WTC11 (cell line): Measurements from ENCODE around the gene ANXA9. TPM values are rescaled to one million over a fixed set of nuclear protein-coding genes. Genes with fewer than 3 reads are reported as not detected.

Source experiments
- ATAC-seq: fragments of 200-7000 bp; cut with Tn5 transposase; 2 replicates; pipeline ENCODE4 v1.10.0; 2021; ENCODE audit warnings: mild to moderate bottlenecking, moderate library complexity
- CTCF ChIA-PET: fragments of 300-600 bp; sonication (Branson Sonifier 250); formaldehyde crosslinking; loops from one replicate; lab custom pipeline; 2021; ENCODE audit warnings: antibody characterized with exemption; lab: Charles Lee
- POLR2A ChIA-PET: fragments of 350-600 bp; sonication (Branson Sonifier 250); formaldehyde crosslinking; loops from one replicate; lab custom pipeline; 2021; ENCODE audit warnings: antibody characterized with exemption; lab: Charles Lee
- DNase-seq: peaks from one replicate; pipeline ENCODE4 v3.0.0; 2021; ENCODE audit warnings: low spot score
- H3K27ac Mint-ChIP-seq: 2 replicates; pipeline ENCODE4 v1.8.0; 2021; ENCODE audit warnings: mixed read lengths
- H3K27me3 Mint-ChIP-seq: 2 replicates; pipeline ENCODE4 v1.8.0; 2021; ENCODE audit warnings: low read depth, mild to moderate bottlenecking, moderate library complexity, mixed read lengths
- H3K36me3 Mint-ChIP-seq: 2 replicates; pipeline ENCODE4 v1.8.0; 2021; ENCODE audit warnings: mixed read lengths
- H3K4me1 Mint-ChIP-seq: 2 replicates; pipeline ENCODE4 v1.8.0; 2022; ENCODE audit warnings: mixed read lengths
- H3K4me3 Mint-ChIP-seq: 2 replicates; pipeline ENCODE4 v1.8.0; 2021; ENCODE audit warnings: mild to moderate bottlenecking, moderate library complexity, mixed read lengths
- H3K9me3 Mint-ChIP-seq: 2 replicates; pipeline ENCODE4 v1.8.0; 2021; ENCODE audit warnings: mixed read lengths
- ETV6 ChIP-seq: sonication (generic); formaldehyde crosslinking; IDR thresholded peaks from 2 replicates; pipeline ENCODE4 v1.8.1; 2022; ENCODE audit warnings: mild to moderate bottlenecking, missing genetic modification reagents
- GABPB1 ChIP-seq: sonication (generic); formaldehyde crosslinking; IDR thresholded peaks from 2 replicates; pipeline ENCODE4 v1.8.1; 2023; ENCODE audit warnings: mild to moderate bottlenecking, missing genetic modification reagents
- NR2C2 ChIP-seq: sonication (generic); formaldehyde crosslinking; IDR thresholded peaks from 2 replicates; pipeline ENCODE4 v1.8.0; 2022; ENCODE audit warnings: mild to moderate bottlenecking, missing genetic modification reagents
- TEAD1 ChIP-seq: sonication (generic); formaldehyde crosslinking; IDR thresholded peaks from 2 replicates; pipeline ENCODE4 v1.8.0; 2022; ENCODE audit warnings: mild to moderate bottlenecking, missing genetic modification reagents
- ZNF396 ChIP-seq: fragments of 250-450 bp; sonication (Bioruptor Pico); IDR thresholded peaks from 2 replicates; pipeline ENCODE4 v1.8.0; 2021; ENCODE audit warnings: mild to moderate bottlenecking, moderate library complexity, borderline replicate concordance
- ZNF423 ChIP-seq: fragments of 250-450 bp; sonication (Bioruptor Pico); IDR thresholded peaks from 2 replicates; pipeline ENCODE4 v2.1.2; 2022; ENCODE audit warnings: mild to moderate bottlenecking, moderate library complexity
- total RNA-seq: library from RNA; stranded (reverse); gene quantifications from 3 replicates; pipeline ENCODE4 v1.2.3, GENCODE V29; 2021
- TF ChIP-seq, protein P1 (sequence below): sonication (generic); formaldehyde crosslinking; IDR thresholded peaks from 2 replicates; pipeline ENCODE4 v1.8.1; 2022; ENCODE audit warnings: low read depth, missing genetic modification reagents, borderline replicate concordance
- TF ChIP-seq, protein P2 (sequence below): sonication (generic); formaldehyde crosslinking; IDR thresholded peaks from 2 replicates; pipeline ENCODE4 v1.8.0; 2022; ENCODE audit warnings: mild to moderate bottlenecking, missing genetic modification reagents
- TF ChIP-seq, protein P3 (sequence below): sonication (generic); formaldehyde crosslinking; IDR thresholded peaks from 2 replicates; pipeline ENCODE4 v1.8.1; 2022; ENCODE audit warnings: mild to moderate bottlenecking, moderate library complexity, missing genetic modification reagents

Gene ANXA9
- total RNA-seq, 1 experiment from 2014 or later = 1.6 TPM

- TF ChIP-seq, protein P1, sequence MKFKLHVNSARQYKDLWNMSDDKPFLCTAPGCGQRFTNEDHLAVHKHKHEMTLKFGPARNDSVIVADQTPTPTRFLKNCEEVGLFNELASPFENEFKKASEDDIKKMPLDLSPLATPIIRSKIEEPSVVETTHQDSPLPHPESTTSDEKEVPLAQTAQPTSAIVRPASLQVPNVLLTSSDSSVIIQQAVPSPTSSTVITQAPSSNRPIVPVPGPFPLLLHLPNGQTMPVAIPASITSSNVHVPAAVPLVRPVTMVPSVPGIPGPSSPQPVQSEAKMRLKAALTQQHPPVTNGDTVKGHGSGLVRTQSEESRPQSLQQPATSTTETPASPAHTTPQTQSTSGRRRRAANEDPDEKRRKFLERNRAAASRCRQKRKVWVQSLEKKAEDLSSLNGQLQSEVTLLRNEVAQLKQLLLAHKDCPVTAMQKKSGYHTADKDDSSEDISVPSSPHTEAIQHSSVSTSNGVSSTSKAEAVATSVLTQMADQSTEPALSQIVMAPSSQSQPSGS (CRISPR knock-in tag) = no peak
Measured at GRCh38 chr1:150969626-150970025, 12.5 kb upstream of the ANXA9 start (continued).

DNA sequence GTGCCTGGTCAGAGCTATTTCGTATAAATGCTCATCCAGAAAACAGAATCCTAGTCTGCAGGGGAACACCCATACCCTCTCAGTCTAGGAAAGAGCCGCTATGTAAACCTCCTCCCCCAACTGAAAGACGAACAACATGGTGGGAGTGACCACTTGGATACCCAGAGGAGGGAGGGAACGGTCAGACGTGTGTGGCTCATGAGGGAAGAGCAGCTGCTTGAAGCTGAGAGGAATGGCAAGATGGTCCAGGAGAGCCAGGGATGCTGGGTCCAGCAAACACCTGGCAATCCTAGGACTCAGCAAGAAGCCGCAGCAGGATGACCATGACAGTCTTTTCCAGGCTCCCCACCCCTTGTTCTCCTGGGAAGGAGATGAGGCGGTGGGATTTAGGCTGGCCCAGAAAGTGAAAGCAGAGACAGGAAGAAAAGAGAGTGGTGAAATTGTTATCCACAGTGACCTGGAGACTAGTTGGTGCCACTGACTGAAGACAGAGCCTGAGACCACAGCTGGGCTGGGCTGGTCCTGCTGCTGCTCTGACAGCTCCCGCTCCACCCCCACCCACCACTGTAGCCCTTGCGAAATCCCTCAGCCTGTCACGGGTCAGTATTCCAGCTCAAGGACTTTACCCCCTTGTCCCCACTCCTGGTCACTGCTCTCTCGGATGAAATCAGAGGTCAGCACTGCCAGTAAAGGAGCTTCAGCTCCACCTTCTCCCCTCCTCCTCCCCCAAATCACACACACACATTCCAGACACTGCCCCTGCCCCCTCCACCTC, 11.1 kb upstream of the ANXA9 start:
- ATAC-seq = no peak
- H3K4me3 Mint-ChIP-seq = peak overlapping the region; percentile 74
- ChIA-PET POLR2A (interaction anchor here (0.7 to 1.0 kb wide), 2 partner anchors 35 to 341 kb away, joined by 4 to 6 read pairs; partner anchors contain the start of genes ENSA and MINDY1), CTCF (interaction anchor here (0.5 to 1.5 kb wide), 7 partner anchors 9 to 79 kb away, joined by 3 to 16 read pairs (median 3); partner anchors contain the start of genes ANXA9 and MINDY1)
- TF ChIP-seq GABPB1 (CRISPR knock-in tag) (peak; percentile 74), ETV6 (CRISPR knock-in tag) (no peak)
- peaks cover 30% of the 10 kb centered on the region for H3K36me3 Mint-ChIP-seq
- H3K4me1 Mint-ChIP-seq = peaks cover 44% of the 10 kb centered on the region
- no peak for DNase-seq
- H3K27ac Mint-ChIP-seq = peak overlapping the region; percentile 93
- no peaks in the 10 kb centered on the region for H3K27me3 Mint-ChIP-seq
- H3K9me3 Mint-ChIP-seq = no peaks in the 10 kb centered on the region

GRCh38 chr1:150971583-150972416, 10.3 kb upstream of the ANXA9 start:
- Mint-ChIP-seq H3K27ac (peak overlapping the region; percentile 93), H3K4me1 (peaks cover 52% of the 10 kb centered on the region), H3K4me3 (peak overlapping the region; percentile 74)
- 0 out of 2 replicates have a peak, but pooled peaks have one; percentile 69 for TF ChIP-seq TEAD1 (CRISPR knock-in tag)
- TF ChIP-seq ZNF423 (CRISPR knock-in tag) = peak; percentile 82; the same call in 1 of the 2 replicates
- no peak for TF ChIP-seq ZNF396 (CRISPR knock-in tag)
- TF ChIP-seq, all 79 proteins: peak for 2
- CTCF ChIA-PET = interaction anchor here (0.5 to 1.5 kb wide), 6 partner anchors 9 to 80 kb away, joined by 3 to 16 read pairs (median 5); partner anchors contain the start of gene ANXA9
- Mint-ChIP-seq H3K9me3 (no peaks in the 10 kb centered on the region), H3K27me3 (peaks cover 3% of the 10 kb centered on the region; the same call in 1 of the 2 replicates), H3K36me3 (peaks cover 22% of the 10 kb centered on the region)
- peak; percentile 50 for DNase-seq
- POLR2A ChIA-PET = interaction anchor here (0.7 to 1.0 kb wide), 2 partner anchors 34 to 342 kb away, joined by 4 to 6 read pairs; partner anchors contain the start of genes ENSA and MINDY1
- ATAC-seq = peak; percentile 14

- CTCF ChIA-PET = interaction anchor here (1.1 to 1.7 kb wide), 3 partner anchors 9 to 50 kb away, joined by 3 to 5 read pairs (median 5); no protein-coding TSS in a partner anchor
- peaks cover 3% of the 10 kb centered on the region; the same call in 1 of the 2 replicates for H3K27me3 Mint-ChIP-seq
- POLR2A ChIA-PET = no interaction called here
- no peak for DNase-seq
- no peak for ATAC-seq
- TF ChIP-seq, protein P2, sequence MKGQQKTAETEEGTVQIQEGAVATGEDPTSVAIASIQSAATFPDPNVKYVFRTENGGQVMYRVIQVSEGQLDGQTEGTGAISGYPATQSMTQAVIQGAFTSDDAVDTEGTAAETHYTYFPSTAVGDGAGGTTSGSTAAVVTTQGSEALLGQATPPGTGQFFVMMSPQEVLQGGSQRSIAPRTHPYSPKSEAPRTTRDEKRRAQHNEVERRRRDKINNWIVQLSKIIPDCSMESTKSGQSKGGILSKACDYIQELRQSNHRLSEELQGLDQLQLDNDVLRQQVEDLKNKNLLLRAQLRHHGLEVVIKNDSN = no peak
- TF ChIP-seq, protein P3, sequence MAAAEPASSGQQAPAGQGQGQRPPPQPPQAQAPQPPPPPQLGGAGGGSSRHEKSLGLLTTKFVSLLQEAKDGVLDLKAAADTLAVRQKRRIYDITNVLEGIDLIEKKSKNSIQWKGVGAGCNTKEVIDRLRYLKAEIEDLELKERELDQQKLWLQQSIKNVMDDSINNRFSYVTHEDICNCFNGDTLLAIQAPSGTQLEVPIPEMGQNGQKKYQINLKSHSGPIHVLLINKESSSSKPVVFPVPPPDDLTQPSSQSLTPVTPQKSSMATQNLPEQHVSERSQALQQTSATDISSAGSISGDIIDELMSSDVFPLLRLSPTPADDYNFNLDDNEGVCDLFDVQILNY (CRISPR knock-in tag) = no peak
- TF ChIP-seq NR2C2 (CRISPR knock-in tag) = no peak
- H3K4me3 Mint-ChIP-seq = peak overlapping the region; percentile 74
- peaks cover 15% of the 10 kb centered on the region for H3K36me3 Mint-ChIP-seq
- H3K4me1 Mint-ChIP-seq = peaks cover 59% of the 10 kb centered on the region
- H3K27ac Mint-ChIP-seq = peak overlapping the region; percentile 93
- no peaks in the 10 kb centered on the region for H3K9me3 Mint-ChIP-seq
Measured at GRCh38 chr1:150972417-150972940, 9.6 kb upstream of the ANXA9 start.
